ENCODE measurements around the gene SFI1.

DNA sequence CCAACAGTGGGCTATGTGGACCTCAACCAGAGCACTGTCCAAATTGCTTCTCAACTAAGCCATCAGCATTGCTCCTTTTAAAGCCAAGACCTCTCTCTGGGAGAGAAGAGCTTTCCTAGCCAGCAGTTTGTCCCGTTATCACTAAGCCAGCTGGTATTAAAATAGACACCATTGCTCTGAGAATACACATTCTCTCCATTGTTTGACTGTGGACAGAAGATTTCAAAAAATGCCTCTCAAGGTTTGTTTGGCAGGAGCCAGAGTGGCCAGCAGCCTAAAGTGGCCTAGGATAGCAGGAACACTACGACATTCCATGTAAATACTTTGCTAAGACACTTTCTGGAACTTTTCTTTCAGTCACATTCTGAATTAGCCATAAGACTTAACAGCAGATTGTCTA lies 48.0 kb upstream of the SFI1 start:
- TF ChIP-seq, protein P1, sequence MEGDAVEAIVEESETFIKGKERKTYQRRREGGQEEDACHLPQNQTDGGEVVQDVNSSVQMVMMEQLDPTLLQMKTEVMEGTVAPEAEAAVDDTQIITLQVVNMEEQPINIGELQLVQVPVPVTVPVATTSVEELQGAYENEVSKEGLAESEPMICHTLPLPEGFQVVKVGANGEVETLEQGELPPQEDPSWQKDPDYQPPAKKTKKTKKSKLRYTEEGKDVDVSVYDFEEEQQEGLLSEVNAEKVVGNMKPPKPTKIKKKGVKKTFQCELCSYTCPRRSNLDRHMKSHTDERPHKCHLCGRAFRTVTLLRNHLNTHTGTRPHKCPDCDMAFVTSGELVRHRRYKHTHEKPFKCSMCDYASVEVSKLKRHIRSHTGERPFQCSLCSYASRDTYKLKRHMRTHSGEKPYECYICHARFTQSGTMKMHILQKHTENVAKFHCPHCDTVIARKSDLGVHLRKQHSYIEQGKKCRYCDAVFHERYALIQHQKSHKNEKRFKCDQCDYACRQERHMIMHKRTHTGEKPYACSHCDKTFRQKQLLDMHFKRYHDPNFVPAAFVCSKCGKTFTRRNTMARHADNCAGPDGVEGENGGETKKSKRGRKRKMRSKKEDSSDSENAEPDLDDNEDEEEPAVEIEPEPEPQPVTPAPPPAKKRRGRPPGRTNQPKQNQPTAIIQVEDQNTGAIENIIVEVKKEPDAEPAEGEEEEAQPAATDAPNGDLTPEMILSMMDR (IDR thresholded peaks at IDR 0.05) = no peak
- TF ChIP-seq POLR2A (IDR thresholded peaks at IDR 0.05; ENCODE audit: low read depth) = no peak
- no peak for TF ChIP-seq POLR2AphosphoS5 (IDR thresholded peaks at IDR 0.05)
- no peak for TF ChIP-seq EP300 (IDR thresholded peaks at IDR 0.05)
